PC-3 (cell line): ENCODE results near the gene ARHGEF26.

Experiments used
- EZH2phosphoT487 ChIP-seq: fragments of 300-600 bp; sonication (generic); IDR thresholded peaks from 2 replicates; pipeline ENCODE4 v1.6.1; 2018; ENCODE audit warnings: mild to moderate bottlenecking, antibody characterized with exemption, low read length, borderline replicate concordance
- TF ChIP-seq, protein P1 (sequence below): fragments of 300-600 bp; sonication (generic); conservative IDR thresholded peaks from 2 replicates; pipeline ENCODE4 v1.5.1; 2017; ENCODE audit warnings: antibody characterized with exemption, low read depth, mild to moderate bottlenecking, low read length

DNA sequence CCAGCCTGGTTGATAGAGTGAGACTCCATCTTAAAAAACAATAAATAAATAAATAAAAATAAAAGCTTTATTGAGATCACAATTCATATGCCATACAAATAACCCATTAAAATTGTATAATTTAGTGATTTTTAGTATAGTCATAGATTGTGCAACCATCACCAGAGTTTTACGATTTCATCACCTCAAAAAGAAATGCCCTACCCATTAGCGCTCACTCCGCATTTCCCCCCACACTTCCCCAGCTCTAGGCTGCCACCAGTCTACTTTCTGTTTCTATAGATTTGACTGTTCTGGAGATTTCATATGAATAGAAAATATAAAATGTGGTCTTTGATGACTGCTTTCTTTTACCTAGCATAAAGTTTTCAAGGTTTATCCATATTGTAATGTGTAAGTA is 57.0 kb downstream of the ARHGEF26 start:
- TF ChIP-seq, protein P1, sequence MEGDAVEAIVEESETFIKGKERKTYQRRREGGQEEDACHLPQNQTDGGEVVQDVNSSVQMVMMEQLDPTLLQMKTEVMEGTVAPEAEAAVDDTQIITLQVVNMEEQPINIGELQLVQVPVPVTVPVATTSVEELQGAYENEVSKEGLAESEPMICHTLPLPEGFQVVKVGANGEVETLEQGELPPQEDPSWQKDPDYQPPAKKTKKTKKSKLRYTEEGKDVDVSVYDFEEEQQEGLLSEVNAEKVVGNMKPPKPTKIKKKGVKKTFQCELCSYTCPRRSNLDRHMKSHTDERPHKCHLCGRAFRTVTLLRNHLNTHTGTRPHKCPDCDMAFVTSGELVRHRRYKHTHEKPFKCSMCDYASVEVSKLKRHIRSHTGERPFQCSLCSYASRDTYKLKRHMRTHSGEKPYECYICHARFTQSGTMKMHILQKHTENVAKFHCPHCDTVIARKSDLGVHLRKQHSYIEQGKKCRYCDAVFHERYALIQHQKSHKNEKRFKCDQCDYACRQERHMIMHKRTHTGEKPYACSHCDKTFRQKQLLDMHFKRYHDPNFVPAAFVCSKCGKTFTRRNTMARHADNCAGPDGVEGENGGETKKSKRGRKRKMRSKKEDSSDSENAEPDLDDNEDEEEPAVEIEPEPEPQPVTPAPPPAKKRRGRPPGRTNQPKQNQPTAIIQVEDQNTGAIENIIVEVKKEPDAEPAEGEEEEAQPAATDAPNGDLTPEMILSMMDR = no peak
- TF ChIP-seq EZH2phosphoT487 = no peak
